ENCODE results near the gene DERL3.
"Not testable (repeated sequence)": the region's sequence is repeated elsewhere in the genome, so short reads cannot be mapped to it uniquely, and the experiment has no call there.

DNA sequence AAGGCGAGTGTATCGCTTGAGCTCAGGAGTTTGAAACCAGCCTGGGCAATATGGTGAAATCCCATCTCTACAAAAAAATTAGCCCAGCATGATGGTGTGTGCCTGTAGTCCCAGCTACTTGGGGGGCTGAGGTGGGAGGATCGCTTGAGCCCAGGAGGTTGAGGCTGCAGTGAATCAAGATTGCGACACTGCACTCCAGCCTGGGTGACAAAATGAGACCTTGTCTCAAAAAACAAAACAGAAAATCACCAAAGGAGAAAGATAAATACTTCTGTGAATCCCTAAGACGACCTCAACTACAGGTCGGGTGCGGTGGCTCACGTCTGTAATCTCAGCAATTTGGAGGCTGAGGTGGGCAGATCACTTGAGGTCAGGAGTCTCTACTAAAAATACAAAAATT, 21.4 kb upstream of the DERL3 start:
- TF ChIP-seq, protein P1, sequence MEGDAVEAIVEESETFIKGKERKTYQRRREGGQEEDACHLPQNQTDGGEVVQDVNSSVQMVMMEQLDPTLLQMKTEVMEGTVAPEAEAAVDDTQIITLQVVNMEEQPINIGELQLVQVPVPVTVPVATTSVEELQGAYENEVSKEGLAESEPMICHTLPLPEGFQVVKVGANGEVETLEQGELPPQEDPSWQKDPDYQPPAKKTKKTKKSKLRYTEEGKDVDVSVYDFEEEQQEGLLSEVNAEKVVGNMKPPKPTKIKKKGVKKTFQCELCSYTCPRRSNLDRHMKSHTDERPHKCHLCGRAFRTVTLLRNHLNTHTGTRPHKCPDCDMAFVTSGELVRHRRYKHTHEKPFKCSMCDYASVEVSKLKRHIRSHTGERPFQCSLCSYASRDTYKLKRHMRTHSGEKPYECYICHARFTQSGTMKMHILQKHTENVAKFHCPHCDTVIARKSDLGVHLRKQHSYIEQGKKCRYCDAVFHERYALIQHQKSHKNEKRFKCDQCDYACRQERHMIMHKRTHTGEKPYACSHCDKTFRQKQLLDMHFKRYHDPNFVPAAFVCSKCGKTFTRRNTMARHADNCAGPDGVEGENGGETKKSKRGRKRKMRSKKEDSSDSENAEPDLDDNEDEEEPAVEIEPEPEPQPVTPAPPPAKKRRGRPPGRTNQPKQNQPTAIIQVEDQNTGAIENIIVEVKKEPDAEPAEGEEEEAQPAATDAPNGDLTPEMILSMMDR (IDR thresholded peaks at IDR 0.05) = not testable (repeated sequence)
- TF ChIP-seq POLR2A (IDR thresholded peaks at IDR 0.05); POLR2AphosphoS5 (IDR thresholded peaks at IDR 0.05); EP300 (IDR thresholded peaks at IDR 0.05; ENCODE audit: low read depth): not testable (repeated sequence)

All from transverse colon (tissue), 4 donors.